ENCODE measurements around the gene ABCA2.
"Not testable (repeated sequence)": the region's sequence is repeated elsewhere in the genome, so short reads cannot be mapped to it uniquely, and the experiment has no call there.

The ABCA2 gene

GRCh38 chr9:137012694-137013570, 15.1 kb downstream of the ABCA2 start:
- DNase-seq: no peak

- no peak for DNase-seq
Measured at GRCh38 chr9:137011907-137012675, 15.9 kb downstream of the ABCA2 start.

- DNase-seq: no peak
Measured at GRCh38 chr9:137011156-137011555, 16.9 kb downstream of the ABCA2 start.

- DNase-seq: no peak
Measured at GRCh38 chr9:137009938-137010732, 17.9 kb downstream of the ABCA2 start.

- DNase-seq: no peak
Measured at GRCh38 chr9:137009217-137009616, 18.8 kb downstream of the ABCA2 start.

GRCh38 chr9:137008312-137008711, 19.7 kb downstream of the ABCA2 start:
- DNase-seq: no peak

- no peak for DNase-seq
Measured at GRCh38 chr9:137007816-137008270, 20.2 kb downstream of the ABCA2 start.

GRCh38 chr9:137007108-137007815, 20.8 kb downstream of the ABCA2 start:
- no peak for DNase-seq

- DNase-seq: no peak
Measured at GRCh38 chr9:137006116-137007003, 21.7 kb downstream of the ABCA2 start.

- DNase-seq: not testable (repeated sequence)
Measured at GRCh38 chr9:137004285-137004684, 23.8 kb downstream of the ABCA2 start.

- no peak for DNase-seq
Measured at GRCh38 chr9:137002646-137003041, 25.4 kb downstream of the ABCA2 start.

- no peak for DNase-seq
Measured at GRCh38 chr9:137001857-137002645, 26.0 kb downstream of the ABCA2 start.

- no peak for DNase-seq
Measured at GRCh38 chr9:137000177-137000930, 27.7 kb downstream of the ABCA2 start.

- no peak for DNase-seq
Measured at GRCh38 chr9:136997830-136998234, 30.2 kb downstream of the ABCA2 start.

GRCh38 chr9:136997371-136997770, 30.7 kb downstream of the ABCA2 start:
- no peak for DNase-seq

GRCh38 chr9:136996361-136997292, 31.4 kb downstream of the ABCA2 start, which contains the start of gene CLIC3:
CLIC3 (minus strand) TSS chr9:136996568; CDS start chr9:136996543, 25 bp downstream.
- DNase-seq: peak; percentile 22 to 45

- no peak for DNase-seq
Measured at GRCh38 chr9:136995772-136996311, 32.2 kb downstream of the ABCA2 start.

GRCh38 chr9:136995362-136995761, 32.7 kb downstream of the ABCA2 start:
- DNase-seq: no peak

Data from activated CD4-positive, alpha-beta T cell treated with anti-CD3 and anti-CD28 coated beads for 4 hours (primary cell).